ENCODE measurements around the gene DENND1B. TPM values are rescaled to one million over a fixed set of nuclear protein-coding genes. Genes with fewer than 3 reads are reported as not detected.

DENND1B gene
- polyA plus RNA-seq, 1 donor from 2014 or later = 12.4 TPM

DNA sequence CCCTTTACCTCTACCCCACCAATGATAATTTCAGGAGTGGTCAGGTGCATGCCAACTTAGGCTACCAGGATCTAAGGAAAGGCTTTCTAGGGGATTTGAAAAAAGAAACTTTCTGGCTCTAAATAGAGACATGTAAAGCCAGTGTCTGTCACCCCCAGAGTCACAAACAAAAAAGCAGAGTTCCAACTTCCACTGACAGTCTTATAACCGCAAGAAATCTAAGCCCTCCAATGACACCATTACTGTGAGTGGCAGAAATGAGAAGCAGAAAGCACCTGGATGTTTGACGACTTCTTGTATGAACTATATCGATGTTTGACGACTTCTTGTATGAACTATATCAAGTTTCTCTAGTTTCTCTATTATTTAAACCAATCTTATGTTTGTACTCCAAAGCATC, 6.0 kb downstream of the DENND1B start:
- H2AFZ ChIP-seq (ENCODE audit: low read depth, low read length) = no peak overlapping the region
- H3K4me2 ChIP-seq (ENCODE audit: low read length) = no peak overlapping the region
- H3K36me3 ChIP-seq (ENCODE audit: insufficient read depth, low read length) = no peaks in the 10 kb centered on the region
- H3K9me3 ChIP-seq (ENCODE audit: low read length) = no peaks in the 10 kb centered on the region
- H3K9me2 ChIP-seq (ENCODE audit: insufficient read depth, low read length) = no peaks in the 10 kb centered on the region
- H3F3A ChIP-seq (ENCODE audit: insufficient read depth, low read length, poor library complexity, severe bottlenecking) = peaks cover 6% of the 10 kb centered on the region
- peaks cover 9% of the 10 kb centered on the region for H3K79me2 ChIP-seq (replicated peaks; ENCODE audit: insufficient read depth, low read length)
- no peaks in the 10 kb centered on the region for H4K20me1 ChIP-seq (ENCODE audit: insufficient read depth)
- H3K27ac ChIP-seq (ENCODE audit: low read length) = no peak overlapping the region
- H3K9ac ChIP-seq (ENCODE audit: low read length) = no peak overlapping the region
- H3K27me3 ChIP-seq (ENCODE audit: insufficient read depth, low read depth, low read length) = no peaks in the 10 kb centered on the region
- no peak overlapping the region for H3K4me3 ChIP-seq (ENCODE audit: low read length)
- TF ChIP-seq POLR2AphosphoS5 (IDR thresholded peaks at IDR 0.05) = no peak
- no peak for TF ChIP-seq RAD21 (conservative IDR thresholded peaks at IDR 0.05)
- TF ChIP-seq EP300 (conservative IDR thresholded peaks at IDR 0.05; ENCODE audit: poor library complexity, severe bottlenecking) = no peak
- TF ChIP-seq MXI1 (conservative IDR thresholded peaks at IDR 0.05; ENCODE audit: poor library complexity, severe bottlenecking) = no peak
- no peak for TF ChIP-seq CTCF (IDR thresholded peaks at IDR 0.05; ENCODE audit: poor library complexity, severe bottlenecking)
- no peak for TF ChIP-seq EZH2 (IDR thresholded peaks at IDR 0.05; ENCODE audit: borderline replicate concordance, insufficient read depth, low read length, poor library complexity, severe bottlenecking)
- TF ChIP-seq, protein P1, sequence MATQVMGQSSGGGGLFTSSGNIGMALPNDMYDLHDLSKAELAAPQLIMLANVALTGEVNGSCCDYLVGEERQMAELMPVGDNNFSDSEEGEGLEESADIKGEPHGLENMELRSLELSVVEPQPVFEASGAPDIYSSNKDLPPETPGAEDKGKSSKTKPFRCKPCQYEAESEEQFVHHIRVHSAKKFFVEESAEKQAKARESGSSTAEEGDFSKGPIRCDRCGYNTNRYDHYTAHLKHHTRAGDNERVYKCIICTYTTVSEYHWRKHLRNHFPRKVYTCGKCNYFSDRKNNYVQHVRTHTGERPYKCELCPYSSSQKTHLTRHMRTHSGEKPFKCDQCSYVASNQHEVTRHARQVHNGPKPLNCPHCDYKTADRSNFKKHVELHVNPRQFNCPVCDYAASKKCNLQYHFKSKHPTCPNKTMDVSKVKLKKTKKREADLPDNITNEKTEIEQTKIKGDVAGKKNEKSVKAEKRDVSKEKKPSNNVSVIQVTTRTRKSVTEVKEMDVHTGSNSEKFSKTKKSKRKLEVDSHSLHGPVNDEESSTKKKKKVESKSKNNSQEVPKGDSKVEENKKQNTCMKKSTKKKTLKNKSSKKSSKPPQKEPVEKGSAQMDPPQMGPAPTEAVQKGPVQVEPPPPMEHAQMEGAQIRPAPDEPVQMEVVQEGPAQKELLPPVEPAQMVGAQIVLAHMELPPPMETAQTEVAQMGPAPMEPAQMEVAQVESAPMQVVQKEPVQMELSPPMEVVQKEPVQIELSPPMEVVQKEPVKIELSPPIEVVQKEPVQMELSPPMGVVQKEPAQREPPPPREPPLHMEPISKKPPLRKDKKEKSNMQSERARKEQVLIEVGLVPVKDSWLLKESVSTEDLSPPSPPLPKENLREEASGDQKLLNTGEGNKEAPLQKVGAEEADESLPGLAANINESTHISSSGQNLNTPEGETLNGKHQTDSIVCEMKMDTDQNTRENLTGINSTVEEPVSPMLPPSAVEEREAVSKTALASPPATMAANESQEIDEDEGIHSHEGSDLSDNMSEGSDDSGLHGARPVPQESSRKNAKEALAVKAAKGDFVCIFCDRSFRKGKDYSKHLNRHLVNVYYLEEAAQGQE (IDR thresholded peaks at IDR 0.05; ENCODE audit: borderline replicate concordance) = no peak
- no peak for TF ChIP-seq SMC3 (conservative IDR thresholded peaks at IDR 0.05; ENCODE audit: poor library complexity)
- no peak for TF ChIP-seq TAF1 (IDR thresholded peaks at IDR 0.05; ENCODE audit: low read depth)

- Histone ChIP-seq H3K4me2 (ENCODE audit: low read length) (no peak overlapping the region), H3K9me3 (ENCODE audit: low read length) (no peaks in the 10 kb centered on the region), H4K20me1 (ENCODE audit: insufficient read depth) (no peaks in the 10 kb centered on the region), H3K27ac (ENCODE audit: low read length) (no peak overlapping the region), H3K36me3 (ENCODE audit: insufficient read depth, low read length) (no peaks in the 10 kb centered on the region), H3K4me3 (ENCODE audit: low read length) (no peak overlapping the region), H3K27me3 (ENCODE audit: insufficient read depth, low read depth, low read length) (no peaks in the 10 kb centered on the region), H3K79me2 (replicated peaks; ENCODE audit: insufficient read depth, low read length) (no peaks in the 10 kb centered on the region), H3K9ac (ENCODE audit: low read length) (no peak overlapping the region), H2AFZ (ENCODE audit: low read depth, low read length) (no peak overlapping the region), H3F3A (ENCODE audit: insufficient read depth, low read length, poor library complexity, severe bottlenecking) (peaks cover 6% of the 10 kb centered on the region), H3K9me2 (ENCODE audit: insufficient read depth, low read length) (no peaks in the 10 kb centered on the region)
- TF ChIP-seq EZH2 (IDR thresholded peaks at IDR 0.05; ENCODE audit: borderline replicate concordance, insufficient read depth, low read length, poor library complexity, severe bottlenecking) = no peak
- no peak for TF ChIP-seq TAF1 (IDR thresholded peaks at IDR 0.05; ENCODE audit: low read depth)
- TF ChIP-seq, protein P1 (IDR thresholded peaks at IDR 0.05; ENCODE audit: borderline replicate concordance) = no peak
- TF ChIP-seq MXI1 (conservative IDR thresholded peaks at IDR 0.05; ENCODE audit: poor library complexity, severe bottlenecking) = no peak
- TF ChIP-seq EP300 (conservative IDR thresholded peaks at IDR 0.05; ENCODE audit: poor library complexity, severe bottlenecking) = no peak
- no peak for TF ChIP-seq POLR2AphosphoS5 (IDR thresholded peaks at IDR 0.05)
- no peak for TF ChIP-seq RAD21 (conservative IDR thresholded peaks at IDR 0.05)
- no peak for TF ChIP-seq CTCF (IDR thresholded peaks at IDR 0.05; ENCODE audit: poor library complexity, severe bottlenecking)
- no peak for TF ChIP-seq SMC3 (conservative IDR thresholded peaks at IDR 0.05; ENCODE audit: poor library complexity)
These were observed 7.1 kb downstream of the DENND1B start for GRCh38 chr1:197768014-197768805.

Data from neural cell (in vitro differentiated cells).